ENCODE results near the gene FAM222B.
"Not testable (repeated sequence)": the region's sequence is repeated elsewhere in the genome, so short reads cannot be mapped to it uniquely, and the experiment has no call there.

DNA sequence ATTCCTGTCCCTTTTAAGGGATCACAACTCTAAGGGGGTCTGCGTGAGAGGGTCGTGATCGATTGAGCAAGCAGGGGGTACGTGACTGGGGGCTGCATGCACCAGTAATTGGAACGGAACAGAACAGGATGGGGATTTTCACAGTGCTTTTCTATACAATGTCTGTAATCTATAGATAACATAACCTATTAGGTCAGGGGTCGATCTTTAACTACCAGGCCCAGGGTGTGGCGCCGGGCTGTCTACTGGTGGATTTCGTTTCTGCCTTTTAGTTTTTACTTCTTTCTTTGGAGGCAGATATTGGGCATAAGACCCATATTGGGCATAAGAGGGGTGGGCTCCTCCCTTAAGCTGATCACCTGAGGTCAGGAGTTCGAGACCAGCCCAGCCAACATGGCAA, 6.0 kb downstream of the FAM222B start:
- TF ChIP-seq, protein P1, sequence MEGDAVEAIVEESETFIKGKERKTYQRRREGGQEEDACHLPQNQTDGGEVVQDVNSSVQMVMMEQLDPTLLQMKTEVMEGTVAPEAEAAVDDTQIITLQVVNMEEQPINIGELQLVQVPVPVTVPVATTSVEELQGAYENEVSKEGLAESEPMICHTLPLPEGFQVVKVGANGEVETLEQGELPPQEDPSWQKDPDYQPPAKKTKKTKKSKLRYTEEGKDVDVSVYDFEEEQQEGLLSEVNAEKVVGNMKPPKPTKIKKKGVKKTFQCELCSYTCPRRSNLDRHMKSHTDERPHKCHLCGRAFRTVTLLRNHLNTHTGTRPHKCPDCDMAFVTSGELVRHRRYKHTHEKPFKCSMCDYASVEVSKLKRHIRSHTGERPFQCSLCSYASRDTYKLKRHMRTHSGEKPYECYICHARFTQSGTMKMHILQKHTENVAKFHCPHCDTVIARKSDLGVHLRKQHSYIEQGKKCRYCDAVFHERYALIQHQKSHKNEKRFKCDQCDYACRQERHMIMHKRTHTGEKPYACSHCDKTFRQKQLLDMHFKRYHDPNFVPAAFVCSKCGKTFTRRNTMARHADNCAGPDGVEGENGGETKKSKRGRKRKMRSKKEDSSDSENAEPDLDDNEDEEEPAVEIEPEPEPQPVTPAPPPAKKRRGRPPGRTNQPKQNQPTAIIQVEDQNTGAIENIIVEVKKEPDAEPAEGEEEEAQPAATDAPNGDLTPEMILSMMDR (IDR thresholded peaks at IDR 0.05; ENCODE audit: insufficient read depth, low read length, poor library complexity, severe bottlenecking): not testable (repeated sequence)
- not testable (repeated sequence) for TF ChIP-seq EZH2phosphoT487 (conservative IDR thresholded peaks at IDR 0.05; ENCODE audit: low read length)

Data from SU-DHL-6 (cell line).